Measurements from ENCODE around the gene CCT2. TPM values are rescaled to one million over a fixed set of nuclear protein-coding genes. Genes with fewer than 3 reads are reported as not detected.
A peak's percentile ranks its signal among the peaks of the same experiment; 100 is the strongest.

Gene CCT2
- total RNA-seq, result 86.5 TPM

DNA sequence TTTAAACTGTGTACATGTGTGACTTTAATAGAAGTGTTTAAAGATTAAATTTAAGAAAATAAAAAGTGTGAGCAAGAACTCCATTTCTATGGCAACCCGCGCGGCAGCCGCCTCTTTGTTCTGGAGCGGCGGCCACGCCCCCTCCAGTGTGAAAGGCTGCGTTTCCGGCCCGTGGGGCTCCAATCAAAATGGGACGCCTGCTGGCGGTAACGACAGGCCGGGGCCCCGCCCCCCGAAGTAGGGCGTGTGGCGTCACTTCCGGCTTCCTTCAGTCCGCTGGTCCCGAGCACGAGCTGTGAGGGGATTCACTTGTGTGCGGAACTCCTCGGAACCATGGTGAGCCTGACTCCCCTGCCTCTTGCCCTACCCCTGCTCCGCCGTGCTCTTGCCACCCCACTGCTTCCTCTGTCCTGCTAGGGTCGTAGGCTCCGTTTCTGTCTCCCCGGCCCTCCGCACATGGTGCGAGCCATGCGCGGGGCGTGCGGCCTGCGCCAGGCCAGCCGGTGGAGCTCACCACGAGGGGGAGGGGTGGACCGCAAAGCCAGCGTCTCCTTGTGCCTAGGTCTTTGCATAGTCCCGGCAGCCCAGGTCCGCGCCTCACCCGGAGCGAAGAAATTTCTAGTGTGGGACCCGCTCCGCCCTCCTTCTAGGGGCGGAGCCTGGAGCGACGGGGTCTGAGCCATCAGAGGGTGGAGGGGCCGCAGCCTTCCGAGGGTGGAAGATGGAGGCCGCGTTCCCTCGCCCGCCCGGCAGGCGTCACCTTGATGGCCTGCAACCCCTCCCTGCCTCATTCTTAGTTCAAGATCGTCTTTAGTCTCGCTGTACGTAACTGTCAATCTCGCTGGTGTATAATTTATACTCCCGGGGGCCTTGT is at the start of gene CCT2:
CCT2 (plus strand) TSS at position 271 of the 874 bp plus-strand sequence; CDS start at position 334, 63 bp downstream.
- peak; percentile 98 for DNase-seq (ENCODE audit: low spot score)

DNA sequence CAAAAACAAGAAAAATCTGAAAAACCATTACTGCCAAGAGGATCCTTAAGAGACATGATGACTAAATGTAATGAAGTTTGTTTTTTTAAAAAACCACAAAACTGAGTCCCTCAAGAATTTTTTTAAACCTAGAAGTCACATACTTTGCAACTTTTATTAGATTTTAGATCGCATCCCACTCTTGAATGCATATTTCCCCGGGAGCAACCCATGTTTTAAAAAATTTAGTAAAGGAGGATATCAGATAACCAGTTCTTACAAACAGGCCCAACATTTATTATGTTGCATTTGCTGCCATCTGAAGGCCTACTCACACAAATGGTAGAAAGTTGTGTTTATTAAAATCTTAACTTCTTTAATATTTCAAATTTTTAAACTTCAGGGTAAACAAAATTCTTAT is 44.3 kb upstream of the CCT2 start:
- DNase-seq (ENCODE audit: low spot score), result no peak

DNA sequence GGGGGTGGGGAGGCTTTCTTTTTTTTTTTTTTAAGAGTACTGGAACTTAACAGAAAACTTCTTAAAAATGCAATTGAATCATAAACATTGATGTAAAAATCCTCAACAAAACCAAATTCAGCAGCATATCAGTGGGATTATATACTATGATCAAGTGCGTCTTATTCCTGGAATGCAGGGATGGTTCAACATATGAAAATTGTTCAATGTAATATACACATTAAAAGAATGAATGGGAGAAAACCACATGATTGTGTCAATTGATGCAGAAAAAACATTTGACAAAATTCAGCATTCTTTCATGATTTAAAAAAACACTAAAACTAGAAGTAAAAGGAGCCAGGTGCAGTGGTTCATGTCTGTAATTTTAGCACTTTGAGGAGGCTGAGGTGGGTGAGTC is 41.2 kb upstream of the CCT2 start:
- DNase-seq (ENCODE audit: low spot score), result no peak

DNA sequence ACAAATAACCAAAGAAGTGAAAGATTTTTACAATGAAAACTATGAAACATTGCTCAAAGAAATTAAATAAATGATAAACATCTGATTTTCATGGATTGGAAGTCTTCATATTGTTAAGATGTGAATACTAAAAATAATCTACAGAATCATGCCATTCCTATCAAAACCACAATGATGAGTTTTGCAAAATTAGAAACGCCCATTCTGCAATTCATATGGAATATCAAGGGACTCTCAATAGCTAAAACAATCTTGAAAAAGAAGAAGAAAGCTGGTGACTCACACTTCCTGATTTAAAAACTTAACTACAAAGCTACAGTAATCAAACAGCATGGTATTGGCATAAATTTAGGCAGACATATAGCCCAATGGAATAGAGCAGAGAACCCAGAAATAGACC is 40.2 kb upstream of the CCT2 start:
- no peak for DNase-seq (ENCODE audit: low spot score)

DNA sequence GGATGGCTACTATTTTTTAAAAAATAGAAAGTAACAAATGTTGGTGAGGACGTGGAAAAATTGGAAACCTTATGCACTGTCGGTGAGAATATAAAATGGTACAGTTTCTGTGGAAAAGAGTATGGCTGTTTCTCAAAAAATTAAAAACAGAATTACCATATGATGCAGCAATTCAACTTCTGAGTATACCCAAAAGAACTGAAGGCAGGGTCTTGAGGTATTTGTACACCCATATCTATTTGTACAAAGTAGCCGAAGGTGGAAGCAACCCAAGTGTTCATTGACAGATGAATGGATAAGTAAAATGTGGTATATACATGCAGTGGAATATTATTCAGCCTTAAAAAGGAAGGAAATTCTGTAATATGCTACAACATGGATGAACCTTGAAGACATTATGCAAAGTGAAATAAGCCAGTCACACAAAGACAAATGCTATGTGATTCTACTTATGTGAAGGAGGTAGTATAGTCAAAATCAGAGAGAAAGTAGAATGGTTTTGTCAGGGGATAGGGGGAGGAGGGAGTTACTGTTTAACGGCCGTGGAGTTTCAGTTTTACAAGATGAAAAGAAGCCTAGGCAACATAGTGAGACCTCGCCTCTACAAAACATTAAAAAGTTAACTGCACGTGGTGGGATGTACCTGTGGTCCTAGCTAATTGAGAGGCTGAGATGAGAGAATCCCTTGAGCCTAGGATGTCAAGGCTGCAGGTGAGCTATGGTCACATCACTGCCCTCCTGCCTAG is 38.4 kb upstream of the CCT2 start:
- no peak for DNase-seq (ENCODE audit: low spot score)

DNA sequence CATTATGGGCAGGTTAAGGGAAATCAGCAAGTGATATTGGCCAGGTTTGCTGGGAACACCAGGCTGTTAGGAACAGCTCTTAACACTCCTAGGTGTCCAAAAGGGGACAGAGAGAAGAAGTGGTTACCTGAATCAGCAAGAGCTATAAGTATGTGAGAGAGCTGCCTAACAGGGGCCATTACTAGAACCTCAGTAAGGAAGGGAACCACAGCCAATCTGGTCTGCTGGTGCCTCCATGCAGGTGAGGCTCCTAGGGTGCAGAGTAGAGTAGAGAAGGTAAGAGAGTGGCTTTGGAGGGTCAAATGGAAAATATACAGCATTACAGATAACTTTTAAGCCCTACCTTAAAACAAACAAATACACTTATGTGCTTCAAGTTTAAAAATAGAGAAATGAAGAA is 36.6 kb upstream of the CCT2 start:
- DNase-seq (ENCODE audit: low spot score), result no peak

DNA sequence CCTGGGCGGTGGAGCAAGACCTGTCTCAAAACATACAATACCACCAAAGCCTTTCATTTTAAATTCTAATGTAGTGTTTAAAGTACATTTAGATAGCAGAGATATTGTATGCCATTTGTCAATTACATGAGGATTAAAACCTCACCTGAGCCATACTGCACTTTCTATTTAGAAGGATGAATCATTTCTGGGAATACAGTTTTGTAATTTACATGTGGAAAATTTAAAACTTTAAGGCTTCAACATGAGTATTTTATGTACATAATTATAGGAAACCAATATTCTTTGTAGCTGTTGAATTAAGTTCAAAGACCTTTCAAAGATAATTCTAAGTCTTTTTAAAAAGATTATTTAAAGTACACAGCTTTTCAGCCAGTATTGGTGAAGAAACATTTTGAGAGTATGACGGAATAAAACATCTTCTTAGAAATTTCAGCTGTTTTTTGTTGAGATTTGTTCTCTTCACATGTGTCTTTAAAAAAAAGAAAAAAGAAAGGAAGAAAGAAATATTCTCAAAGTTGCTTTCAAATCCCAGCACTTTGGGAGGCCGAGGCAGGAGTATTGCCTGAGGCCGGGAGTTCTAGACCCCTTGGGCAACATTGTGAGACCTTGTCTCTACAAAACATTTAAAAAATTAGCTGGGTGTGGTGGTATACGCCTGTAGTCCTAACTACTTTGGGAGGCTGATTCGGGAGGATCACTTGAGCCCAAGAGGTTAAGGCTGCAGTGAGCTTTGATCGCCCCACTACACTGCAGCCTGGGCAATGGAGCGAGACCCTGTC is 34.5 kb upstream of the CCT2 start:
- no peak for DNase-seq (ENCODE audit: low spot score)

DNA sequence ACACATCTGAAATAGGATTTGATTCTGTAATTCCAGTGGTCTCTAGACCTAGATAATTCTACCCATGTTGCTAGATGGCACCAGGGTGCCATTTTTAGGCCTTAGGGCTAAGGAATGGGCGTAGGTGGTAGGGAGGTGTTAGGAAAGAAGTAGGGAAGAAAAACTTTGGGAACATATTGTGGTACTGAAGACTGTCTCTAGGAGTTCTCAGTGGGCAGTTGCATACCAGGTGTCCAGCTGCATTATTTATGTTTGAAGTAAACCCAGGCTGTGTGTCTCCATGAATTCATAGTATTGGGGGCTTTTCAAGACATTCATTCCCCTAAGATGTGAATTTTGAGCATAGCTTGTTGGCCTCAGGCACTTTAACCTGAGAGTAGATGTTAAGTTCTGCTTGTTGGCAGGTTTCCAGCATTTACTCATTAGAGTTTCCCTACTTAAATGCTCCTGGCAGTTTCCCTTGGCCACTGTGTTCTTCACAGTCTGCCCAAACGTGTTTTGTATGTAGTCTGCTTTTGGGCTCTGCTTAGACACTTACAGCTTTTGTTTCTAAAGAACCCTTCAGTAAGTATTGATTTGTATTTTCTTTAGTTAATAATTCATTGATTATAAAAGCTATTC is 31.5 kb upstream of the CCT2 start:
- peak; percentile 18 for DNase-seq (ENCODE audit: low spot score)

DNA sequence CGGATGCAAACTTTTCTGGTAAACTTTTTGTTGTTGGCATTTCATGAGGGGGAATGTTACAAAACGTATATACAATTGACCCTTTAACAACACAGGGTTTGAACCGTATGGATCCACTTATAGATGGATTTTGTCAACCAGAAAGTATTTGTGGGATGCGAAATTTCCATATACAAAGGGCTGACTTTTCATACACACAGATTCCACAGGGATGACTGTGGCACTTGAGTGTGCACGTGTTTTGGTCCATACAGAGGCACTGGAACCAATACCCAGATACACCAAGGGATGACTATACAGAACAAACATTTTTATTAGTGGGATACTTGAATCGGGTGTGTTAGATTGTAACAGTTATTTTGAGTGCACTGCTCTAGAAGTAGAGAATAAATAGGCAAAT is 29.8 kb upstream of the CCT2 start:
- DNase-seq (ENCODE audit: low spot score), result no peak

DNA sequence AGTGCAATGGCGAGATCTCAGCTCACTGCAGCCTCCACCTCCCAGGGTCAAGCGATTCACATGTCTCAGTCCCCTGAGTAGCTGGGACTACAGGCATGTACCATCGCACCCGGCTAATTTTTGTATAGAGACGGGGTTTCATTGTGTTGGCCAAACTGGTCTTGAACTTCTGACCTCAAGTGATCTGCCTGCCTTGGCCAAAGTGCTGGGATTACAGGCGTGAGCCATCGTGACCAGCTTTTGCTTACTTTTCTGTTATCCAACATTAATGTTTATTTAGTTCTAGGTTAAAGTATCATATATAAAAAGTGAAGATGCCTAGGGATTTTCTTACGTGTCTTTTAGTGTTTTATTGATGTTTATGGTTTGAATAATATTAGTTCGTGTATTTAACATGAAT is 28.9 kb upstream of the CCT2 start:
- DNase-seq (ENCODE audit: low spot score), result no peak

DNA sequence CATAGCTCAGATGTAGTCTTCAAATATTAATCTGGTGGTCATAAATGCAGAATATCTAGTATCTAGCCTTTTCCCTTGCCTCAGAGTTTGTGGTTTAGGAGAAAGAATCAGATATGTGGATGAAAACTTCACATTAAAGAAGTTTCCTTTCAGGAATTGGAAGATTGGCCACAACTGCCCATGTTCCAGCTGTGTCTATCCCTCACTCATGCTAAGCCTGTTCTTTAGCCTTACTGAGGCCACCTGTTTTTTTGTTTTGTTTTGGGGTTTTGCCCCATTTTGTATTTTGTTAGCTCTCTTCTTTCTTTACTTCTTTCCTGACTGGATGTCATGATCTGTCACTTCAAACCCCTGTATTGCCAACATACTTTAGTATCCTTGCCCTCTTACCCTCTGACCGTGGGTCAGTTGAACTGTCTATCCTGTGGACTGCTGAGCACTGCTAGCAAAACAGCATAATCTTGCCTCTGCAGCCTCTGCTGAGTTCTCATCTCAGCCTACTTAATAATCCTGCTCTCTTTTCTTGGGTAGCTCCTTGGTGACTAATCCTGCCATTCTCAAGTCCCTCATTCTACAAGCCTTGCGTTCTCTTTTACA is 22.0 kb upstream of the CCT2 start:
- DNase-seq (ENCODE audit: low spot score), result no peak

DNA sequence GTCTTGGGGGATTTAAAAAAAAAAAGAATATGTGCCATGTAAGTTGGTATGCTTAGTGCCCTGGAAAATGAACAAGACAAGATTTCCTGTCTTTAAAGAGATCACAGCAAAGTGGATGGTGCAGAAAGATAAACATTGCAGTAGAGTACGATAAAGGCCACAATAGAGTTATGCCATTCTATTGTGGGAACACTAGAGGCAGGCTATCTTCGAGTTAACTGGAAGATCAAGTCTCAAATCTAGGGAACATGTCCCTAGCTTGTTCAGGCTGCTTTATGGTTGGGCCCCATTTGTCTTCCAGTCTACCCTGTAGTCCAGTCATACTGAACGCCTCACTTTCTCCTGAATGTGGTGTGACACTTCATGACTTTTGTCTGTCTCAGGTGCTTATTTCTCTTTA is 18.7 kb upstream of the CCT2 start:
- no peak for DNase-seq (ENCODE audit: low spot score)

DNA sequence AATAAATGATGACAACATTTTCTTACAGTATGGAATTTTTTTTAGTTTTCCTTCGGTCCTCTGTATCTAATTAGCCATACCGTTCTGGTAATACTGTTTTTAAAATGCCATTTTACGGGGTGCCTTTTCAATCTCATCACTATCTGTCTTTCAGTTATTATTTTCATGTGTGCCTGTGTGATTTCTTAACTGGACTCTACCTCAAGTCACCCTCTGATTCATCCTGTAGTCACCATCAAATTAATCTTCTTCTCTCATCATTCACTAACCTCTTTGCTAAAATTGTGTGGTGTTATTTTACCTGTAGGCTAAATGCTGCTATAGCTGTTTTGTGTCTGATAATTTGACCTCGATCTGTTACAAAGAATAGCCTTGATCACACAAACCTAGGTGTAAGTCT is 16.0 kb upstream of the CCT2 start:
- DNase-seq (ENCODE audit: low spot score), result no peak

DNA sequence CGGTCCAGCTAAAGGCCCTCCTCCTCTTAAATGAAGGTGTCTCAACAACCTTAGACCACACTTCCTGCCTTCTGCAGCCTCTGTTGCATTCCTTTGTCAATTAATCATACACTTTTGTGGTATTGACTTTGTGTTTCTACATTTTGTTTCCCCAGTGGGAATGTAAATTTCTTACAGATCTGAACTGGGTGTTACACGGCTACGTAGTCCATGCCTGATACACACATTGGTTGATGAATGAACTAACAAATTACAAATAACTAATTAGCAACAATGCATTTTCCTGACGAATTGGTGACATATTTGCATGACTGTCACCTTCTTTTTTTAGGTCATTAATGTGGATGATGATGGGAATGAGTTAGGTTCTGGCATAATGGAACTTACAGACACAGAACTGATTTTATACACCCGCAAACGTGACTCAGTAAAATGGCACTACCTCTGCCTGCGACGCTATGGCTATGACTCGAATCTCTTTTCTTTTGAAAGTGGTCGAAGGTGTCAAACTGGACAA is 15.2 kb upstream of the CCT2 start:
- no peak for DNase-seq (ENCODE audit: low spot score)

DNA sequence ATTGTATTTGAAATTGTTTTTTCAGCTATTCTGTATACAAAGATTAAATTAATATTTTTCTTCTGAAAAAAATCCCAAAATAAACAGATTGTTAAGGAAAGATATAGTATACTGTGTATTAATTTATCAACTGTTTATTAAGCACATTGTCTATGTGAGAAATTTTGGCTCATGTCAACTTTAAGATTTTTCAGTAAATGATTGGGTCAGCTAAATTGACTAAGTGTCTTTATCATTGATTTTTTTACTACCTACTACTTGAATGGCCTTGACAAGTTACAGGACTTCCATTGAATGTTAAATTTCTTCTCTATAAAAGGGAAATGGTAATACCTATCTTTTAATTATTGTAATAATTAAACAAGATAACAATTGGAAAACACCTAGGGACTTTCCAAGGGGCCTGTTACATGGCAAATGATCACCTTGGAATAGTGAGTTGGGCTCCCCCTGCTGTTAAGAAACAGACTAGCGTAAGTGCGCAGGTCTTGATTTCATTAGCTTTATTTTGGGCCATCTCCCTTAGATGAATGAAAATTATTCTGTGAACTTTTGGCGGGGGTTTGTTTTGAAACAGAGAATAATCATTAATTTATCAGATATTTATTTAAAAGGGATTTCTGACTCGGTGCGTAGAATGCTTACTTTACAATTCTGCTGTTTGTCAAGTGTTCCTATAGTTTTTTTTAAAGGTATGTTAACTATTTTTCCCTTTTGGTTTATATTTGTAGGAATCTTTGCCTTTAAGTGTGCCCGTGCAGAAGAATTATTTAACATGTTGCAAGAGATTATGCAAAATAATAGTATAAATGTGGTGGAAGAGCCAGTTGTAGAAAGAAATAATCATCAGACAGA is 14.5 kb upstream of the CCT2 start:
- DNase-seq (ENCODE audit: low spot score), result peak; percentile 56

DNA sequence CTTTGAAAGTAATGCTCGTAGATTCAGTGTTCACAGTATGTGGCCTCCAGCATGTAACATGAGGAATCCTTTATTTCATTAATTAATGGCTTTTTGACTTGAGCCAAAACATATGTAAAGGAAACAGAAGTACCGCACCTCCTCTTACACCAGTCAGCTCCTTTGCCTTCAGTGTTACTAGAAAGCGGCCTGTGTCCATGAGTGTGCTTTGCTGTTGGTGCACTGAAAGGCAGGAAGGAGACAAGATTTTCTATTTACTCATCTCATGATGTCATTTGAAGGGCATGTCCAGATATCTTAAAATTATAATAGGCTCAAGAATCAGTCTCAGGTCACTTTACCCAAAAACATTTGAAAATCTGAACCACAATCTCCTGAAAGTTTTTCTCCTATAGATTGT is 9.9 kb upstream of the CCT2 start:
- DNase-seq (ENCODE audit: low spot score), result no peak

DNA sequence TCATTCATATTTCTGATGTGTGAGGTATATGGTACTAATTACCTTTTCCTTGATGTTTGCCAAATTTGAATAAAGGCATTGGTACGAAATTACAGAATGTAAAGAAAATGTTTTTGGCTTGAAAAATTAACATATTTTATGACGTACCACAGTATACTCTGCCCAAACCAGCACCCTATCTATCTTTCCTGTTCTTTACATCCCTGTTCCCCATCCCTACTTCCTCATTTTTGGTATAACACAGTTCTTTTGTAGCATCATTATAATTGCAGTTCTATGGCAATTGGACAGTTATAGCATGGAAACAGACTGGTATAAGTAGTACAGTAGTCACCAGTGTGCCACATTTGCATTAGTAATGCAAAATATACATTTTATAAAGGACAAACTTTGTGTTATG is 7.0 kb upstream of the CCT2 start:
- no peak for DNase-seq (ENCODE audit: low spot score)

DNA sequence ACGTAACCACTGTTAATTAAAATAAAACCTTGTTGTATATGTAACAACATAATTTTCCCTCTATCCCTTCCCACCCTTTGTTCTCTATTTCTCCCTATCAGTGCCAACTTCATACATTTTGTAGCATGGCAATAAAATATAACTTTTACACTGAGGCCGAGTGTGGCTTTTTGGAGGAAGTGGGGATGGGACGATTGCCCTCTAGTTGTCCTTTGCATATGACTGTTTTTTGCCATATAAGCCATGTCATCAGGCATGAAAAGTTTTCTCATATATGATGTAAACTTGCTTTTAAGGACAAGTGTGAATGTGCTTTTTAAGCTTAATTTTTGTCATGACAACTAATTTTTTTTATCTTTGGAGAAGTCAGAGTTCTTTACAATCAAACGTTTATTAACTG is 6.2 kb upstream of the CCT2 start:
- no peak for DNase-seq (ENCODE audit: low spot score)

DNA sequence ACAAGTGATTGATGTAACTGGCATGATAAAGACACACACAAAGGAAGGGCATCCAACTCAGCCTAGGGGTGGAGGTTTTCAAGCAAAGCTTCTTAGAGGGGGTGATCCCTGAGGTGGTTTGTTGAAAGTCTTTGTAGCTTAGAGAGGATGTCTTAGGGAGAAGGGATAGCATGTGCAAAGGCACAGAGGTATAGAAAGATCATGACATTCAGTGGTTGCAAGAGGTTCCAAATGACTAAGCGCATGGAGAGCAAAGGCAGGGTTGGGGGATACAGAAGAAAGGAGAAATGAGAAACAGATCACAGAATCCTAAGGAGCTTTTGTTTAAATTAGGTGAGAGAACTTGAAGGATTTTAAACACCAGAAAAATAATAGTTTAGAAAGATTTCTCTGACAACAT is 5.2 kb upstream of the CCT2 start:
- no peak for DNase-seq (ENCODE audit: low spot score)

DNA sequence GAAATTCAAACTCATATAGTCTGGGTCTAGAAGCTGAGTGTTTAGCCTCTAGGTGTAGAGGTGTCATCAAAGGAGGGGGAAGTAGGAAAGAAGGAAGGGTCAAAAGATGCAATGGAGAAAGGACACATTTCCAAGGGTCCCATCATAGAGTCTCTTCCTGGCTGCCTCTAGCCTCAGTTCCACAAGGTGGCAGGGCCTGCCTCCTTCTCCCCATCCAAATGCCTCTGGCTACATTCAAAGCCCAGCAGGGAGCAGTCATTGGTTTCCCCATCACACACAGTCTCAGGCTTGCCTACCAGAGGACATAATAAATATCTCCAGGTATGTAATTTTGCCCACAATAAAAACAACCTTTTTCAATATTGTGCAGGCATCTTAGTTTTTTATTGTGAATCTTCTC is 2.1 kb upstream of the CCT2 start:
- no peak for DNase-seq (ENCODE audit: low spot score)
